ENCODE results near the gene AFP. TPM values are rescaled to one million over a fixed set of nuclear protein-coding genes. Genes with fewer than 3 reads are reported as not detected.
A peak's percentile ranks its signal among the peaks of the same experiment; 100 is the strongest.

Gene AFP
- total and polyA plus RNA-seq, 2 of the 13 experiments (the other 11 are each of a cell fraction or from before 2014, with no cell fraction given), result 9,434 to 13,105 TPM

- no peak for TF ChIP-seq ZNF281 (CRISPR knock-in tag; IDR thresholded peaks at IDR 0.05; ENCODE audit: borderline replicate concordance)
- TF ChIP-seq ZNF710 (CRISPR knock-in tag; IDR thresholded peaks at IDR 0.05; ENCODE audit: borderline replicate concordance), result no peak
- TF ChIP-seq ZNF549 (CRISPR knock-in tag; IDR thresholded peaks at IDR 0.05), result no peak
- no peak for TF ChIP-seq ZNF382 (CRISPR knock-in tag; IDR thresholded peaks at IDR 0.05; ENCODE audit: borderline replicate concordance)
- no peak for TF ChIP-seq TOE1 (CRISPR knock-in tag; IDR thresholded peaks at IDR 0.05)
- TF ChIP-seq RFX5 (IDR thresholded peaks at IDR 0.05; ENCODE audit: low read depth, low read length), result no peak
- TF ChIP-seq SIX1 (CRISPR knock-in tag; IDR thresholded peaks at IDR 0.05; ENCODE audit: borderline replicate concordance), result no peak
- TF ChIP-seq HDAC6 (IDR thresholded peaks at IDR 0.05; ENCODE audit: low read depth, low read length), result no peak
- TF ChIP-seq RBM22 (optimal IDR thresholded peaks at IDR 0.05; ENCODE audit: low read length), result peak; percentile 99
- no peak for TF ChIP-seq ZNF883 (CRISPR knock-in tag; IDR thresholded peaks at IDR 0.05; ENCODE audit: not compliant biosample characterization)
- no peak for TF ChIP-seq ZNF275 (CRISPR knock-in tag; IDR thresholded peaks at IDR 0.05; ENCODE audit: borderline replicate concordance)
- TF ChIP-seq ARID3A (IDR thresholded peaks at IDR 0.05; ENCODE audit: low read depth, low read length), result no peak
- TF ChIP-seq ZBTB7B (CRISPR knock-in tag; IDR thresholded peaks at IDR 0.05), result no peak
- no peak for TF ChIP-seq NKX3-1 (CRISPR knock-in tag; IDR thresholded peaks at IDR 0.05)
- no peak for TF ChIP-seq HDAC1 (CRISPR knock-in tag; IDR thresholded peaks at IDR 0.05)
- TF ChIP-seq ZNF83 (CRISPR knock-in tag; IDR thresholded peaks at IDR 0.05; ENCODE audit: borderline replicate concordance), result no peak
- TF ChIP-seq MTERF4 (CRISPR knock-in tag; IDR thresholded peaks at IDR 0.05), result no peak
- TF ChIP-seq HOXA7 (CRISPR knock-in tag; IDR thresholded peaks at IDR 0.05), result no peak
- TF ChIP-seq HOXA9 (CRISPR knock-in tag; IDR thresholded peaks at IDR 0.05; ENCODE audit: borderline replicate concordance), result no peak
Observed at GRCh38 chr4:73419106-73420038, 16.6 kb upstream of the AFP start (continued).
